ENCODE measurements around the gene SH3GL1.

DNA sequence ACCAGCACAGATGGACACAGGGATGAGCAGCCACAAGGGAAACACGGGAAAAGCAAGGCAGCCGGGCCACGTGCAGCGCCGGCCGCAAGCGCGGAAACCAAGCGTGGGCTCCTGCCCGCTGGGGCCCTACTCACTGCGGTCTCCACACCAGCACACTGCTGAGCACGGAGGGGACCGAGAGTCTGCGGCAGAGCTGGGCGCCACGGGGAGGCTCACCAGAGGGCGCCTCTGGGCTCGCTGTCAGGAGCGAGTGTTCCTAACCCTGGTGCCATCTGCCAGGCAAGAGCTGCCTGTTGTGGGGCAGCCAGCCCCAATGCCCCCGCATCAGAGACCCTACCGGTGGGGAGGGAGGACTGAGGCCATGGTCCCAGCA lies 30.5 kb downstream of the SH3GL1 start:
- TF ChIP-seq, protein P1, sequence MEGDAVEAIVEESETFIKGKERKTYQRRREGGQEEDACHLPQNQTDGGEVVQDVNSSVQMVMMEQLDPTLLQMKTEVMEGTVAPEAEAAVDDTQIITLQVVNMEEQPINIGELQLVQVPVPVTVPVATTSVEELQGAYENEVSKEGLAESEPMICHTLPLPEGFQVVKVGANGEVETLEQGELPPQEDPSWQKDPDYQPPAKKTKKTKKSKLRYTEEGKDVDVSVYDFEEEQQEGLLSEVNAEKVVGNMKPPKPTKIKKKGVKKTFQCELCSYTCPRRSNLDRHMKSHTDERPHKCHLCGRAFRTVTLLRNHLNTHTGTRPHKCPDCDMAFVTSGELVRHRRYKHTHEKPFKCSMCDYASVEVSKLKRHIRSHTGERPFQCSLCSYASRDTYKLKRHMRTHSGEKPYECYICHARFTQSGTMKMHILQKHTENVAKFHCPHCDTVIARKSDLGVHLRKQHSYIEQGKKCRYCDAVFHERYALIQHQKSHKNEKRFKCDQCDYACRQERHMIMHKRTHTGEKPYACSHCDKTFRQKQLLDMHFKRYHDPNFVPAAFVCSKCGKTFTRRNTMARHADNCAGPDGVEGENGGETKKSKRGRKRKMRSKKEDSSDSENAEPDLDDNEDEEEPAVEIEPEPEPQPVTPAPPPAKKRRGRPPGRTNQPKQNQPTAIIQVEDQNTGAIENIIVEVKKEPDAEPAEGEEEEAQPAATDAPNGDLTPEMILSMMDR (IDR thresholded peaks at IDR 0.05) = peak; percentile 16 to 62 (median 38)
- TF ChIP-seq POLR2A (IDR thresholded peaks at IDR 0.05) = no peak
